Activated CD4-positive, alpha-beta T cell treated with anti-CD3 and anti-CD28 coated beads, Interleukin-2, Interleukin-4, amounts not matched to agents 100 ng/mL and 50 ng/mL, durations not matched to agents 16 hours and 8 hours (primary cell): ENCODE results near the gene IGF1R.
"Not testable (repeated sequence)": the region's sequence is repeated elsewhere in the genome, so short reads cannot be mapped to it uniquely, and the experiment has no call there.

Experiments used
- DNase-seq: peaks from one replicate; pipeline ENCODE4 v3.0.0-alpha.2; 2020; ENCODE audit warnings: low spot score

Gene IGF1R

DNA sequence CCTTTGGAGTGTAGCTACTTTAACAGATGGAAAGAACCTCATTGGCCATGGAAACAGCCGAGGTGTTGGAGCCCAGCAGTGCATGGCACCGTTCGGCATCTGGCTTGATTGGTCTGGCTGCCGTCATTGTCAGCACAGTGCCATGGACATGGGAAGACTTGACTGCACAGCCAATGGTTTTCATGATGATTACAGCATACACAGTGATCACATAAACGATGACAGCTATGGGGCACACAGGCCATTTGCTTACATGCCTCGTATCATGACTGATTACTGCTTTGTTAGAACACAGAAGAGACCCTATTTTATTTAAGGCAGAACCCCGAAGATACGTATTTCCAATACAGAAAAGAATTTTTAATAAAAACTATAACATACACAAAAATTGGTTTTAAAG, 315.1 kb downstream of the IGF1R start:
- DNase-seq = no peak

DNA sequence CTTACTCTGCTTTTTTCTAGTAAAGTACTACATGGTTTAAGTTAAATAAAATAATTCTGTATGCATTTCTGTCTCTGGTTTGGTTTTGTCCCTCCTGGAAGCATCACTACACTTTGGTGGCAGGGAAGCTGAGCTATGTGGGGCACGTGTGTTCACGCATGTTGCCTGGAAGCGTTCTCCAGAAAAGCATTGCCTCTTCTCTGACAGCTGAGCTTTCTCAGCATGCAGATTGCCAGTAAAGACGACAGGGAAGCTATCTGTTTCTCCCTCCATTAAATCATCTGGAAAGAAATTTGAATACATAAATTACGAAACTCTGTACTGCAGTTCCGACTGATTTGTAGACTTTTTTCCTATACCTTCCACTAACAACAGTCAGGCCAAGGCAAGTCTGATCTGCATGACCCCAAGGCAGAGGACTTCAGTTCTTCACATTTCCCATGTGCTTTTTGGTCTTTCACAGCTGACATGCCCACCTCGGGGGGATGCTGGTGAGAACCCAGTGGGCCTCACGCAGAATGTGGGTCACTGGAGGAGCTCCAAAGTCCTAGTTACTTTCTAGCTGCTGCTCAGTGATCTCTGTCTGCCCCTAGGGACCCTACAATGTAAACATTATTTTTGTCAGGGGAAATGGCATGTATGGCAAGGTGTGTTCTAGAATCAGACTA, 316.3 kb downstream of the IGF1R start:
- DNase-seq = no peak

- DNase-seq = not testable (repeated sequence)
Measured at GRCh38 chr15:98965134-98965491, 316.8 kb downstream of the IGF1R start.

DNA sequence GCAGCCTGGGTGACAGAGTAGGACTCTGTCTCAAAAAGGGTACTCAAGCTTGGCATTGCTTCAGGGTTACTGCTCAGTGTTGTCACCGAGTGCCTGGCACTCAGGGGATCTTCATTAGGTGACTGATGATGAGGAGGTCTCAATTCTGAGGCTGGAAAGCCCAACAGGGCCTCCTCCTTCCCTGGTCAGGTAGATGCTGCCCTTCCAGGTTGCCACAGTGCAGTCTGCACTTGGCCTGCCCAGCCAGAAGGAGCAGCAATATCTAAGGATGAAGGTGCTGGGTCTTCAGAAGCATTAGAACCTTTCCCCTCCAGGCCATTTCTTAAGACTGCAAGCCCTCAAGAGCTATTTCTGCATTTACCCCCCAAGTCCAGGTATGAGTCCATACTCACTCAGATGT, 317.3 kb downstream of the IGF1R start:
- no peak for DNase-seq

DNA sequence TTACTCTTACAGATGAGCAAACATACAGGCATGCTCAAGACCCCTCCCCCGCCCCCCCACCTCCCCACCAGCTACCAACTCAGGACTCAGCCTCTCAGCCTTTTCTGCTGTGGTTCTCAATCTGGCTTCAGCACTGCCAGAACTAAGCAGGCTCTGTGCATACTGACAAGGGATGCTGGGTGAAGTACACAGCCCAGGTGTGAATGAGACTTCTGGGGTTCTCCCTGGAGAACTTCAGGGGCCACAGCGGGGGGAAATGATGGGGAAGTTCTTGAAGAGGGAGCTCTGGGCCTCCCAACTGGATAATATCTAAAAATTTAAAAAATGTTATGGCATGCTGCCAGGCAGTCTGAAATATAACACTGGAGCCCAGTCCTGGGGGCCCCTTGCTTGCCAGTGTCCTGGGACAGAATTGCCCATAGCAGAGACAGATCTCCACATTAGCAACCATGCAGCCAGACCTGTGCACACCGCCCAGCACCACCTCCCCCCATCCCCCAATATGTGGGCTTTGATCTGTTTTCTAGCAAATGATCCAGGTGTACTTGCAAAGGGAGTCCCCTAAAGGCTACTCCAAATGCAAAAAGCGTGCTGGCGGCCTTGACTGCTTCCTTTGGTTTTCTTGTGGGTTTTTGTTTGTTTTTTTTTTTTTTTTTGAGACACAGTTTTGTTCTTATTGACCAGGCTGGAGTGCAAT, 317.9 kb downstream of the IGF1R start:
- no peak for DNase-seq

DNA sequence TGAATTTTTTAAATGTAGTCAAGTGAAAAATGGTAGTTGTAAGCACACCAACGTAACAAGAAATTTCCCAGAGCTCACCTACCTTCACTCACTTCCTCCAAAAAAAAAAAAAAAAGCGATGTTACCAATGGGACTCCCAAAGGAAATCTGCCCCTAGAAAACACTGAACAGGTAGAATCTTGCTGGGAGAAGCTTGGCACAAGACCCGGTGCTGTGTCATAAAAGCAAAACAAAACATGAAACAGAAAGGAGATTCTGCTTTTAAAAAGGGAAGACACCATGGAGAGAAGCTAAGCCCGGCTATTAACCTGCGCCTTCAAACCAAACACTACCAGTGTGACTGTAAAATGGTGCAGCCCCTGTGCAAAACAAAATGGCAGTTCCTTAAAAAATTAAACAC, 318.8 kb downstream of the IGF1R start:
- no peak for DNase-seq

DNA sequence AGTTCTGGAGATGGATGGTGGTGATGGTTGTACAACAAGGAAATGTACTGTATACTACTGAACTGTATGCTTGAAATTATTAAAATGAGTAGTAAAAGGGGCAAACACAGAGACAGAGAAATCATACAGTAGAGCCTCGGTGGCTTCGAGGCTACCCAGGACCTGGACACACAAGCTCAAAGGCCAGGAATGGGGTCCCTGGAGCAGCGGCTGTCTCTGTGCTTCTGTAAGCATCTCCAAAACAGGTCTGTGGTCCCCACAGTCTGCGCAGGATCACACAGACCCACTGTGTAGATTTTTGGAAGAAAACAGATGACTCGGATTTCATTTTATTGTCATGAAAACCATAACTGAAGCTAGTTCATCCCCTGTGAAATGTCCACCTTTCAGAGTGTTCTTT, 319.6 kb downstream of the IGF1R start:
- DNase-seq = no peak

- no peak for DNase-seq
Measured at GRCh38 chr15:98968576-98968975, 320.2 kb downstream of the IGF1R start.

- no peak for DNase-seq
Measured at GRCh38 chr15:98969126-98969735, 320.9 kb downstream of the IGF1R start.

DNA sequence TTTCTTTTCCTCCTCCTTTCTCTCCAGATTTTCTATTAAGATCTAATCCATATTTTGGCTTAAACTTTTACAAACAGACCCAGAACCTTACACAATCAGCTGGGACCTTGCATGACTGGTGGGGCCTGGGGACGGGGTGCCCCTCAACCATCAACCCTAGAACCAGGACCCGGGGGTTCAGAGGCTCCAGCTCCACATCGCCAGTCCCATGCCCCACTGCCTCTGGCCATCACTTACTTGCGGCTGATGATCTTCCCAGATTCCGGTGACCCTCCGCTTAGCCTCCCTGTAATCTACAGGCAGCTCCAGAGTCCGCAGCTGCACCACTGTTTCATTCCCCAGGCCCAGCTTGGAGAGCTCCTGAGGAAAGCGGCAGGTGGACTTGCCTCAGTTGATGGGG, 322.5 kb downstream of the IGF1R start:
- DNase-seq = no peak

GRCh38 chr15:98976500-98976899, 328.2 kb downstream of the IGF1R start:
- DNase-seq = no peak

- no peak for DNase-seq
Measured at GRCh38 chr15:98977441-98977840, 329.1 kb downstream of the IGF1R start.

GRCh38 chr15:98978153-98978552, 329.8 kb downstream of the IGF1R start:
- DNase-seq = no peak

DNA sequence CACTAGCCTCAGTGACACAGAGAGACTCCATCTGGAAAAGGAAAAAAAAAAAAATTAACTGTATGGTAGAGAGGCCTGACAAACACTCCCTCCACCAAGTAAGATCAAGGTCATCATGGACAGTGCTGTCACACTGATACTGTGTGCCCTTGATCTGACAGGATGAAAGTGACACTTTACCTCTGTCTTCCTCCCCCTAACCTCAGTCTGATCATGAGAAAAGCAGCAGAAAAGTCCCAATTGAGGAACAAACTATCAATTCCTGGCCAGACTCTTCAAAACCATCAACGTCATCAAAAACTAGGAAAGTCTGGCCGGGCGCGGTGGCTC, 332.5 kb downstream of the IGF1R start:
- DNase-seq = no peak

DNA sequence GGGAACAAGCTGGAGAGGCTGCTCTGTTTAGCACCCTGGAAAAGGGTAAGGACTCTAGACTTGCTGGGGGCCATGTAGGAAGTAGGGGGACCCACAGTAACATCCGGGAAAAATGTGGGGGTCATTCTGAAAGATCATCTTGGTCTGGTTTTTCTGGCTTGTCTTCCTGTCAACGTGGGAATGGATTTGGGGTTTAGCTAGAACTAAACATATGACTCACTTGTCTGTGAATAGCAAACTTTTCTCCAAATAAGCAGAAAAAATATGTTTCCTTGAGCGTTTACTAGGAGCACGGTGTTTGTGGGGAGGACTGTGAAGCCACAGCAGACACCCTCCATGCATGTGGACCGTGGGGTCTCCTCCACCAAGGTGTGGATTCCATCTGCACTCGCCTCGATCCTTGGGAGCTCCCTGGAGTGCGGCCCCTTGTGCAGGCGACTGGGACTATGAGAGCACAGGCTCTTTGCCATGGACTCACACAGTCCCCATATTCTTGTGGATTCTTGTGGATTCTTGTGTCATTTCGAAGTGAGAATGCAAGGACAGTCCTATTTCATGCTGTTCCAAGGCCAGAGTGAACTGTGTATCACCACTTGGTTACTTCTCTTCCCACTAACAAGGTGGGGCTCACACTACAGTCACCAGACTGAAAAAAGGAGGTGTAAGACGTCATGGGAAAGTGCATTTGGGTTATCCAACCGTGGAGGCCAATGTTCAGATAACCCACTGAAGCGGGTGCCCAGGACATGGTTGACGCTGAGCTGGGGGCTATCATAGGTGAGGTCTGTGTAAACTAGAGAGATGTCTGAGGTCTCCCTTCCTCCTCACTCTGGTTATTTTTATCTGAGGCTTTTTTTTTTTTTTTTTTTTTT, 333.7 kb downstream of the IGF1R start:
- no peak for DNase-seq

GRCh38 chr15:98983334-98983733, 335.0 kb downstream of the IGF1R start:
- no peak for DNase-seq

- no peak for DNase-seq
Measured at GRCh38 chr15:98986281-98986680, 337.9 kb downstream of the IGF1R start.

DNA sequence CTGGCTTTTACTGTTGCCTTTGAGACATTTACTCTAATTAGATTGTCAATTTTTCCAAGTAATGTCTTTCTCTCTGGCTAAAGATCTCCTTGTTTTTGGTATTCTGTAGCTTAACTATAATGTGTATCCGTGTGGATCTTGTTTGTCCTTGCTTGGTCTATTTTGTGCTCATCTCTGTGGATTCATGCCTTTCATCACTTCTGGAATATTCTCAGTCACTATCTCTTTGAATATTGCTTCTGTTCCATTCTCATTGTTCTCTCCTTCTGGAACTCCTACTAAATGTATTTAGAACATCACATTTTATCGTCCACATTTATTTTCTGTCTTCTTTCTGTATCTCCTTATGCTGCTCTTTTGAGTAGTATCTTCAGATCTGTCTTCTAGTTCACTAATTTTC, 346.6 kb downstream of the IGF1R start:
- DNase-seq = no peak

- no peak for DNase-seq
Measured at GRCh38 chr15:98996169-98996568, 347.8 kb downstream of the IGF1R start.

DNA sequence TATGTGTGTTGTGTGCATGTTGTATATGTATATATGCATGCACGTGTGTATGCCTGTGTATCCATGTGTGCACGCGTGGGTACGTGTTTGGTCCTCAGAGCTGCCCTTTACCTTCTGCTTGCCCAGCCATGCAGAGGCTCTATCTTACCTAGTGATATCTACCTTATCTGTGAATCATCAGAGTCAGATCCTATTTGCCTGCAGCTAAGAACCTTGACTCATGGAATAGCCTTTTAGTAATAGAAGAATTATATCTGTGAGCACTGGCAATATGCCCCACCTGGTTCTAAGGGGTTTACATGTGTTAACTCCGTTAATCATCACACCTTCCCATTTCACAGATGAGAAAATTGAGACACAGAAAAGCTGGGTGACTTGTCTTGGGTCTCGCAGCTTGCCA, 348.3 kb downstream of the IGF1R start:
- no peak for DNase-seq

- DNase-seq = no peak
Measured at GRCh38 chr15:98997312-98997711, 349.0 kb downstream of the IGF1R start.

GRCh38 chr15:98997755-98998154, 349.4 kb downstream of the IGF1R start:
- no peak for DNase-seq

GRCh38 chr15:98998279-98998678, 349.9 kb downstream of the IGF1R start:
- no peak for DNase-seq
